ENCODE results near the gene SEH1L.
"Not testable (repeated sequence)": the region's sequence is repeated elsewhere in the genome, so short reads cannot be mapped to it uniquely, and the experiment has no call there.

SEH1L gene

DNA sequence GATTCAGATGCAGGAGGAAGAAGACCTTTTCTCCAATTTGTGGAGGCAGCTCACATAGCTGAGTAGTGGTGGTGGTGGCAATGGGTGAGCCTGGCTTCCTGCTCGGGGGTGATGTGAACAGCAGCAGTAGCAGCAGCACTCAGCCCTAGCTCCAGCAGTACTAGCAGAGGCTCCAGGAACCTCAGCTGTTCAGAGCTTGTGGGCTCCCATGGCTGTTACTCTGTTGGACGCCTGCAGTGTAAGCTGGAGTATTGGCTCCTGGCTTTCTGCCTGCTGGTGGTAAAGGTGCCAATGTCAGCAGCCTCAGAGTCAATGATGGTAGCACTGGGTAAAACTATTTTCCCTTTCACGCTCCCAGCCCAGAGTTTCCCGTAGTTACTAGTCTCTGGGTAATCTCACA is 3.1 kb upstream of the SEH1L start:
- DNase-seq = no peak

DNA sequence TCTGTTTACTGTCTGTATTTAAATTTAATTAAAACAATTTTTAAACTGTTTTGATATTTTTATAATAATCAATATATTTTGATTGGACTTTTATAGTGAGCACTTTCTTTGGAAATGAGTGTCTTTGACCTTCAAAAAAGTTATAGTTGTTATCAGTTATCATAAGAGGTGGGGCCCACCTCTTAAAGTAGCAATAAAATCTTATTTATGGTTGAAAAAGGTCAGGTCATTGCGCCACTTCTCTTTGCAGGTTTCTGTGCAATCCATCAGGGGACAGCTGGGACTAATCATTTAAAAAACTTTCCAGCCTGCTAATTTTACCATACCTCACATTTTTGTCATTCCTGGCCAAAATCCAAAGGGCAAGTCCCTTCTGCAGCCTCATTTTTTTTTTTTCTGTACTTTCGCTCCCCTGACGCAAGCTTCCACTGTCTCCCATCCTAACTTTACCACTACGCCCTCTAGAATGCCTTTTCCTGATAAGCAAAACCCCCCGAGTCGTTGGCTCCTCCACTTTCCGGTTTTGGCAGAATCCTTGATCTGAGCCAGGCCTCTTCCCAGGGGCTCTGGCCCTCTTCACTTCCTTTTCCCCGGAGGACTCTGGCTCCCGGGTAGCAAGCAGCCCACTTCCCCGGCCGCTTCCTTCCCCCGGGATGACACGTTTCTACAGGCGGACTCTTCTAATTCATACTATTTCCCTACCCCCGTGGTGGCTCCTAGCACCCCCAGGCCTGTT is 1.1 kb upstream of the SEH1L start:
- DNase-seq = peak; percentile 73

DNA sequence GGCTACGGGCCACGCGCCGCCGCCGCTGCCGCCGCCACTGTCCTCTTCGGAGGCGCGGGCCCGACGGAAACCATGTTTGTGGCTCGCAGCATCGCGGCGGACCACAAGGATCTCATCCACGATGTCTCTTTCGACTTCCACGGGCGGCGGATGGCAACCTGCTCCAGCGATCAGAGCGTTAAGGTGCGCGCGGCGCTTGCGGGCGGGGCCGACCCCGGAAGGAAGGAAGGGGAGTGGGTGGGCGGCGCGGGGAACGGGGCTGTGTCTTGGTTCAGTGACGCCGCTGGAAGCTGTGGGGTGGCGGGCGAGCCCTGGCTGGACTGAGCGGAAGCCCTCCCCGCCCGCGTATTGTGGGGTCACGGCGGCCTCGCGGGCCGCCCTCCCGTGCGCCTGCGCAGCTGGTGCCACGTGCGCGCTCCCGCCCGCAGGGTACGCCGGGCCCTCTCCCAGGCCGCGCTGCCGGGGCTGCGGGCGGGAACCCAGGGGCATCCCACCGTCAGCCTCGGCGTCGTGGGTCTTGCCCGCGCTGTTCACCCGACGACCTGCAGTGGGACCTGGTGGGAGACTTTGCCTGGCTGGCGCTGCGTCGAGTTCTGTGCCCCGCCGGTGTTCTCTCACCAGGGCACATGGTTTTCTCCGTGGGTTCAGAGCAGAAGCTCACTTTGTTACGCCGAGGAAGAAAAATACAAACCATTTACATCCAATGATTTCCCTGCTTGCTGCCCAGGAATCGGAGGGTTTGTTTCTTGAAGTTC is 416 bp downstream of the SEH1L start:
- peak; percentile 72 for DNase-seq

DNA sequence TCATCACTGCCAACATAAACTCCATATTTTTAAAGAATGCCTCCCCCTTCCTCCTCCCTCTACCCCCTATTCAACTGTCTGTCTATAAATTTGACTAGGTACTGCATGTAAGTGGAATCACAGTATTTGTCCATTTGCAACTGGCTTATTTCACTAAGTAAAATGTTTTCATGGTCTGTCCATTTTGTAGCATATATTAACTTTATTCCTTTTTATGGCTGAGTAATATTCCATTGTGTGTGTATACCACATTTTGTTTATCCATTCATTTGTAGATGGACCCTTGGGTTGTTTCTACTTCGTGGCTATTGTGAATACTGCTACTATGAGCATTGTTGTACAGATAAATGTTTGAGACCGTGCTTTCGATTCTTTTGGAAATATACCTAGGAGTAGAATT is 10.7 kb downstream of the SEH1L start:
- no peak for DNase-seq

DNA sequence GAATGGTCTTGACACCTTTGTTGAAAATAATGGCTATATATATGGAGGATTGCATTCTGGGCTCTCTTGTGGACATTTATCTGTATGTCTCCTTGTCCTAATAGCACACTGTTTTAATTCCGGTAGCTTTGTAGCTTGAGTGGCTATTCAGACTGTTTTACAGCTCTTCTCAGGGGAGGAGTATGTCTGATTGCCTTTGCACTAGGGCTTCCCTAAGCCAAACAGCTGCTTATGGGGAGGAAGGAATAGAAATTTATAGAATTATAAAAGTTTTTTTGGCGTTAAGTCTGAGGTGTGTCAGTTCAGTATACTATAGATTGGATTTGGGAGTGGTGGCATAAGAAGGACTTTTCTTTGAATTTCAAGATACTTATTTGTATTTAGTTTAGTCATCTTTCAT is 12.6 kb downstream of the SEH1L start:
- DNase-seq = no peak

DNA sequence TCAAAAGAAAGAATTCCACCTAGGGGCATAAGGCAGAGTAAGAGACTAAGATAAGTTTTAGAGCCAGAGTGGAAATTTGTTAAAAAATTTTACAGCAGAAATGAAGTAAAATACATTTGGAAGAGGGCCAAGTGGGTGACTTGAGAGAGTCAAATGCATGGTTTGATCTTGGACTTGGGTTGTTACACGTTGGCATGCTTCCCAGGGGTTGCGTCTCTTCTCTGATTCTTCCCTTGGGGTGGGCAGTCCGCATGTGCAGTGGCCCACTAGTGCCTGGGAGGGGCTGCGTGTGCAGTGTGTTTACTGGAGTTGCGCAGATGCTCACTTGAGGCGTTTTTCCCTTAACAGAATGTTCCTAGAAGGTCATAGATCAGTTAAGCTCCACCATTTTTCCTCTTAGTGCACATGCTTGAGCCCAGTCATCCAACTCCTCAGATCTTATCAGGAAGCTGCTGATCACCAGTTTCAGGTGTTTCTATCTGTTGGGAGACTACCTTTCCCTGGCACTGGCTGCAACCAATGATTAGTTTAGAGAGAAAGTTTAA is 13.1 kb downstream of the SEH1L start:
- no peak for DNase-seq

DNA sequence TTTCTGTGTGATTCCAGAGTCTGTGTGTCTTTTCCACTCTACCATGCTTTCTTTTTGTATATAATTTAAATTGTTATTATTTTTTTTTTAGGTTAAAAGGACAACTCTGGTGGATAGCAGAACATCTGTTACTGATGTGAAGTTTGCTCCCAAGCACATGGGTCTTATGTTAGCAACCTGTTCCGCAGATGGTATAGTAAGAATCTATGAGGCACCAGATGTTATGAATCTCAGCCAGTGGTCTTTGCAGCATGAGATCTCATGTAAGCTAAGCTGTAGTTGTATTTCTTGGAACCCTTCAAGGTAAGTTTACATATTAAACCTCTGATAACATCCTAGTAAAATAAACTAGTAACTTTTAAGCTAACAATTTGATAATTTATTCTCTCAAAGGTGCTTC is 15.3 kb downstream of the SEH1L start:
- no peak for DNase-seq

DNA sequence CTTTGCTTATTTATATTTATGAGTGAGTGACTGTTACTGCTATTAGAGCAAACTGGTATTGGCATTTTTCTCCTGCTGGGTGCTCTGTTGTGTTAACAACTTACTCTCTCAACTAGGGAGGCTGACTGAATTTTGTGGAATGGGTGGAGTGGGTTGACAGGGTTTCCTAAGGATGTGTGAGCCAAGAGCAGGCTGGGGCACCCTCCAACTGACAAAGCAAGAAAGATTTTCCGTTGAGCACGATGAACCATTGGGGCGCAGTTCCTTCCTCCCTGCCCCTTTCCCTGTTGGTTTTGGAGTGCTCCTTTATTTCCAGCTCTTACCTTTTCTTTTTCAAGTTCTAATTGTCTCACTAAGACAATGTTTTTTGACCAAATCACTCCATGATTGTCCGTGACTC is 20.3 kb downstream of the SEH1L start:
- no peak for DNase-seq

DNA sequence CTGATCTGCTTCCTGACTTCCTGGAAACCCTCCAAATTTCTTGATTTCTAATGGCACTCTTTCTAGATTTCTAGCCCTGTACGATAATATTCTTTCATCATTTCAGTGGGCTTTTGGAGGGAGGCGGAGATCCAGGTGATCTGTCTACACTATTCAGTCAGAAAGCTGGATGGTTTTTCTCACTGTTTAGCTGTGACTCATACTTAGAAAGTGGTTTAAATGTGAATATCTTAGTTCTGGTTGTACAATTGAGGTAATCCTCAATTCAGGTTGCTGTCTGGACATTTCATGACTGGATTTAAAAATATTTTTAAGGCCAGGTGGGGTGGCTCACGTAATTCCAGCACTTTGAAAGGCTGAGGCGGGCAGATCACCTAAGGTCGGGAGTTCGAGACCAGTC is 20.8 kb downstream of the SEH1L start:
- DNase-seq = no peak

DNA sequence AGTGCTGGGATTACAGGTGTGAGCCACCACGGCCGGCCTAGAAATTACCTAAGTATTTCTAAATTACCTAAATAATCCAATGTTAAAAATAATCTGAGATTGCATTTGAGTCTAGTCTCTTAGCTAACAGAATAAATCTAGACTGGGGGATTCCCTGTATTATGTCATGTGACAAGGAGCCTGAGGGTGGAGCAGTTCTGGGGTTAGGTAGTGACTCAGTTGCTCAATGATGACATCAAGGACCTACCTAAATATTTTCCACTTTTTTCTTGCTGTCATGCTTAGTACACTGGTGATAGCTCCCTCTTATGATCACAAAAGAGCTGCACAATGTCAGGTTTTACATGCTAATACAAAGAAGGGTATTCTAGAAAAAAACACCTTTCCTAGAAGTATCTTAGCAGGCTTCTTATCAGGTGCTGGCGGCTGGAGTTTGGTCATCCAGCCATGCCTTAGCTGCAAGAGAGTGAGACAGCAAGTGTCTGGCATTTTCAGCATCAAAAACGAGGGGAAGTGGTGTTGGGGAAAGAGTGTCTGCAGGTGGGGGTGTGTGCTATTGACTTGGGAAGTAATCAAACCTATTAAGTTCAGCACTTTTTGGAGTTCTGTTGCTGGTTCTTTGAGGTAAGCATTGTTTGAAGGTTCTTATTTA is 25.9 kb downstream of the SEH1L start:
- DNase-seq = no peak

DNA sequence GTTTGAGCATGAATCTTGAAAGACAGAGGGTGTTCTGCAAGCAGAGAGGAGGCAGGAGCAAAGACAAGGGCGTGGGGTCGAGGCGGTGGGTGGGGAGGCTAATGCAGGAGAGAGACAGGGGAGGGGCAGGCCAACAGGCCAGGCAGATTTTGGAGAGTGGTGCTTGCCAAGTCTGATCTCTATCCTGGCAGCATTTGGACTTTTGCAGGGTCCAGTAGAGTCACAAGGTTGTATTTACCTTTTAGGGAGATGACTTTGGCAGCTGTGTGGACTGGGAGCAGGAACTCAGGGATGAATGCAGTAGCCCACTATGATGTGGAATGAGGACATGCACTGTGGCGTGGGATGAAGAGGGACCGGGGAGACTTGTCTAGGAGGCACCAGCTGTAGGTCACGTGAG is 27.7 kb downstream of the SEH1L start:
- DNase-seq = no peak

DNA sequence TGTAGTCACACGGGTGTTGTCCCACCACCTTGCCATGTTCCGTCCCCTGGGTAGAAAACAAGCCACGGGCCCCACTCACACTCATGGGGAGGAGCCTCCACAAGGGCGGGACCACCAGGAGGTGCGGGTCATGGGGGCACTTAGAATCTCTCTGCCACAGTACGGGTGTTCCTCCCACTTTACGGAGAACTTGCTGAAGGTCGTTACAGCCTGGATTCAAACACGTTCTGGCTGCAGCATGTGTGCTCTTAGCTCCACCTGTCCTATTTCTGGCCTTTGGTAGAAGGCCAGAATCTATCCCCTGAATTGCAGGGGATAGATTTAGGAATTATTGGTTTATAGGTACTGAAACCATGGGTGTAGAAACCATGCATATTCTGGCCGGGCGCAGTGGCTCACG is 28.5 kb downstream of the SEH1L start:
- DNase-seq = no peak

DNA sequence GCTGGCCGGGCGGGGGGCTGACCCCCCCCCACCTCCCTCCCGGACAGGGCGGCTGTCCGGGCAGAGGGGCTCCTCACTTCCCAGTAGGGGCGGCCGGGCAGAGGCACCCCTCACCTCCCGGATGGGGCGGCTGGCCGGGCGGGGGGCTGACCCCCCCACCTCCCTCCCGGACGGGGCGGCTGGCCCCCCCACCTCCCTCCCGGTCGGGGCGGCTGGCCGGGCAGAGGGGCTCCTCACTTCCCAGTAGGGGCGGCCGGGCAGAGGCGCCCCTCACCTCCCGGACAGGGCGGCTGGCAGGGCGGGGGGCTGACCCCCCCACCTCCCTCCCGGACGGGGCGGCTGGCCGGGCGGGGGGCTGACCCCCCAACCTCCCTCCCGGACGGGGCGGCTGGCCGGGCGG is 32.3 kb downstream of the SEH1L start:
- not testable (repeated sequence) for DNase-seq

DNA sequence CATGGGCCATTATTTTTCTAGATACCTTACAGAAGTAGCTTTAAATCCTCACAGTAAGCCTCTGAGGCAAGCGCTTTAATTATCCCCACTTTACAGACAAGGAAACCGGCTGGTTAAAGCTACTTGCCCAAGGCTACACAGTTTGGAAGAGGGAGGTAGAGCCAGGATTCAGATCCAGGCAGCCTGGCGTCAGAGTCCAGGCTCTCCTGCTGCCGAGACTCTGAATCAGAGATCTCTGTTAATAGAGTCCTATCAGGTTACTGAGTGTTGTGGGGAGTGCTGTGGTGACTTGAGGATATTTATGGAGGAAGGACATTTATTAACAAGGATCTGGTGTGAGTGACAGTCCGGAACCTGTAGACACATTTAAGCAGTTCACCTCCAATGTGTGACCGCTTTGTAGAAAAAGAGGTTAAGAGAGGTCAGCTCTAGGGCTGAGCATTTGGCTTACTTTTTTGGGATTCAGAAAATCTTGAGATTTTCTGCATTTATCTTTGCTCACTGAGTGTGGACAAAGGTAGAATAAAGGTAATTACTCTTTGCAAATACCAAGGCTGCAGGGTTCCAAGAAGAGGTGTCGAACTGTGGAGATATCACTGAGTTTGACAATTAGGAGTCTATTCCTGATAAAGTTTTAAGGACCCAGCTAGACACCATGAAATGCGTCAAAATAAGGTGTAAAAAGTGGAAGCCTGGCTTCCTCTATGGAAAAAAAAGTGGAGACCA is 41.7 kb downstream of the SEH1L start:
- DNase-seq = no peak

DNA sequence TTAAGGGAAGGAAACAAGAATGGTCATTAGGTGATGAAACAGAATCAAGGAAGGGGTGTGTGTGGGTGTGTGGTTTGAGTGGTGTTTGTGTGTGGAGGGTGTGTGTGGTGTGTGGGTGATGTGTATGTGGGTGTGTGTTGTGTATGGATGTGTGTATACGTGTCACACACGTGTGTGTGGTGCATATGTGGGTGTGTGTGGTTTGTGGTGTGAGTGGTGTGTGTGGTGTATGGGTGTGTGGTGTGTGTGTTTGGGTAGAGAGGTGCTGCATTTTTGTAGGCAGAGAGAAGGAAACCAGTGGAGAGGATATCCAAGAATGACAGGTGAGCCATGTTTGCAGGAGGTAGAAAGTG is 42.3 kb downstream of the SEH1L start:
- DNase-seq = no peak

DNA sequence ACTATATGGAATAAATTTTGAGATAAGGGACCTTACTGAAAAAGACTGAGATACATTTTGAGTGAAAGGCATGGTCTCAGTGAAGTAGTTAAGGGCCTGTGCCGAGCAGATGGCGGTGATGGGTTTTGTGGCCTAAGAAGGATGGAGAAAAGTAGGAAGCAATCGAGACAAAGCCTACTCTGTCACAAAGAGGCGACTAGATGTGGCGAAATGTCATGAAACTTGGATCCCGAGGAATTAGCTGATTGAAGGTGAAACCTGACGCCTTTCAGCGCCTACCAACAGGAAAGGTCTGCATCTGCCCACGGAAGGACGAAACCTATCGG is 42.8 kb downstream of the SEH1L start:
- DNase-seq = no peak

DNA sequence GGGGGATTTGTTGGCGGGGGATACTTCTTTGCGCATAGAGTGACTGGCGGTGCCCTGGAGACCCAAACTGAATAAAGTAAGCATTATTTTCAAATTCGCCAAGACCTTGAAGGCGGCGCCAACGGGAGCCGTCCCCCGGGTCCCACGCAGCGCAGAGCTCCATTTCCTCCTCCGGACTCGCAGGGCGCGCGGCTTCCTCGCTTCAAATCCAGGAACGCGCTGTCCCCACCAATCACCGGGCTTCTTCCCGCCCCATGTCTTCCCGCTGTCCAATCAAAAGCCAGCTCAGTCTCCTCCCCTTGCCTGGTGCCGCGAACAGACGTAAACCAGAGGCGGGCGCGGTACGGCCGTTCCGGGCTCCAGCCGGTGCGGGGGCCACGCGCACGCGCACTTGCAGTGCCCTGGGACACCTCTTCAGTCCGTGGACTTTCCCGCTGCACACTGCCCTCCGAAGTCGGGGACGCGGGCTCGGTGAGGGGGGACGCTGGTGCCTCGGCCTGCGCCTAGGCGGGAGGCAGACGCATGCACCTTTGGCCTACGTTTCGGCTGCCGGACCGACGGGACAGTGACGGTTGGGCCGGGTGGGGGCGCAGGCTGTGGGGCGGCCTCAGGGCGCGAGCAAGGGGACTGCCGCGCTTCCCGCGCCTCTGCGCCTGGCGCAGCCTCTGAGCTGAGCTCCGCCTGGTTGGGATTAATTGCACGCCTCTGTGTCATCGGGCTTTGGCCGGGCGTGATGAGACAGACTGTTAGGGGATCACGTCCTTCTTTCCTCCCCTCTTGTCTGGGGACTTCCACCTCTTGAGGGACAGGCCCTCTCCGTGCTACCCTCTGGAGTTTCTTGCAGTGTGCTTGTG is 43.4 kb downstream of the SEH1L start, which contains the start of gene CEP192:
TSS of gene CEP192 (plus strand) at position 396 of the 854 bp plus-strand sequence. CDS start 8,063 bp downstream, outside the sequence.
- peak; percentile 96 for DNase-seq

DNA sequence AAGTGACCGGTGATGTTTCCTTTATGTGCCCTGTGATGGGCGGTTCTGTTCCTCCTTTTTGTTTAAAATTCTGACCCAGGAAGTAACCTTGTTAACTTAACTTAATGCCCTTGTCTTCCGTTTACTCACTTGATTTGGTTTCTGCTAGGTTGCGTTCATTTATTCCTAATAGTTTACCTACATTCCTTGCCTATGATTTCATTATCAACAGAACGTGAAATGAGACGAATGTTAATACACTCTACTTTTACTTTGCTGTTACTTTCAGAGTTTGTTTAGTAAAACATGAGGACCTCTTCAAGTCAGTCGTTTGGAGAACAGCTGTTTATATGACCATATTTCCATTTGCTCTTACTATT is 44.0 kb downstream of the SEH1L start:
- DNase-seq = peak; percentile 38

DNA sequence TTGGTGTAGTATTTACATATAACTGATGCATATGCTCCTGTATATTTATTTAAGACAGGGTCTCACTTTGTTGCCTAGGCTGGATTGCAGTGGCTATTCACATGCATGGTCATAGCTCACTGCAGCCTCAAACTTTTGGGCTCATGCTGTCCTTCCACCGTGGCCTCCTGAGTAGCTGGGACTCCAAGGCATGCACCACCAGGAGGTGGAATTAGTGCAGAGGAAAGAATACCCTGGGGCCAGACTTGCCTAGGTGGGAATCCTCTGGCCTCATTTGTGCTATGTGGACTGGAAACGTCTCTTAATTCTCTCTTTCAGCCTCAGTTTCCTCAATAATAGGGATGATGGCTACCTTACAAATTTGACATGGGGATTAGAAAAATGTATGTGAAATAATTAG is 45.6 kb downstream of the SEH1L start:
- DNase-seq = no peak

DNA sequence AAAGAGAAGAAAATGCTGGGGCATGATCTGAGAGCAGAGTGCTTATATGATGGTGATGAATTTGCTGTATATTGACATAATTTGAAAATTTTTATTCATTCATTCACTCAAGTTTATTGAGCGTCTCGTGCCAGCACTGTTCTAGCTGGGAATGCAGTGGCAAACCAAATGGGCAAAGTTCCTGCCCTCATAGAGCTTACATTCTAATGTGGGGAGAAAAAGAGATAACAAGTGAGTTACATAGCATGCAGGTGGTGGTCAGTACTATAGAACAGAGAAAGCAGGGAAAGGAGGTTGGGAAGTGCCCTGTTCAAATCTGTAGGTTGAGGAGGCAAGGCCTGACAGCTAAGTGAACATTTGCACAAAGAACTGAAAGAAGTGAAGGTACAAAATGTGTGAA is 47.6 kb downstream of the SEH1L start:
- DNase-seq = no peak

DNA sequence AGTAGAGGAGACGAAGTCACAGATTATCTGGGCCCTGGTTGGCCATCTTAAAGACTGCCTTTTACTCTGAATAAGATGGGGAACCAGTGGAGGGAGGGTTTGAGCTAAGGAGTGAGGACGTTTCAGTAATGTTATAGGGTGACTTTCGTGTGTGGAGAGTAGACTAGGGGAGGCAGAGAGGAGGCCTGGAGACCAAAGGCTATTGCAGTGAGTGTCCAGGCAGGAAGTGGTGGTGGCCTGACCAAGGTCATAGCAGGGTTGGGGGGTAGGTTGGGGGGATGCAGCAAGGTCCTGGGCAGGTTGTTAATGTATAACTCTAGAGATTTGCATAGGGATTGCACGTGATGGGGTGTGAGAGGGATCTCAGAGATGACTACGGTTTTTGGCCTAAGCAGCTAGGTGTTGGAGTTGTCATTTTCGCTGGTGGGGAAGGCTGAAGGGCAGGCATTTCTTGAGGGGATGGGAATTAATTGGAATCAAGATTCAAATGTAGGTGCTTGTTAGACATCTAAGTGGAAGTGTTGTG is 48.2 kb downstream of the SEH1L start:
- no peak for DNase-seq

DNA sequence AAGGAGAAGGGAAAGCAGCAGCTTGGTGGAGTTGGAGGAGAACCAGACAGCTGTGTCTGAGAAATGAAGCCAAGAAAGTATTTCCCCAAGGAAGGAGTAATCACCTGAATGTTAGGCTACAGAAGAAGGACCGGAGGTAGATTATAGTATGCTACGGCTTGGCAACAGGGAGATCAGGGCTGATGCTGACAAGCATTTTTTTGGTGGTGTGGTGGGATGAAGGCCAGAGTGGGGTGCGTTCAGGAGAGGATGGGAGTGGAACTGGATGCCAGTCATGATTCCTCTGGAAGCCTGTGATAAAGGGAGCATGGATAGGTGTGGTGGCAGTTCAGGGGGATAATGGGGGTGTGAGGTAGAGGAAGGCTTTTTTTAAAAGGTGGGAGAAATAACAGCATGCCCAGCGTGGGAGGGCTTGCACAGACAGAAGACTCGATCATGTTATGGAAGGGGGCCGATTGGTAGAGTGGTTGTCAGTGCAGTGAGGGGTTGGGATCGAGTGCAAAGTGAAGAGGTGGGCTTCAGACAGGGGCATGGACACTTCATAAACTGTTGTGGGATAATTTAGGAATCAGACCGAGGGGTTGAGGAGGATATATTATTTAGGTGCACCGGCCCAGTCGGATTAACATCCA is 49.0 kb downstream of the SEH1L start:
- DNase-seq = no peak

Data from kidney glomerular epithelial cell (primary cell).